ENCODE results near the gene KRT83. TPM values are rescaled to one million over a fixed set of nuclear protein-coding genes. Genes with fewer than 3 reads are reported as not detected.

The KRT83 gene
- total and polyA plus RNA-seq, 3 donors from 2014 or later: 0.39 to 1.2 (median 0.44) TPM

DNA sequence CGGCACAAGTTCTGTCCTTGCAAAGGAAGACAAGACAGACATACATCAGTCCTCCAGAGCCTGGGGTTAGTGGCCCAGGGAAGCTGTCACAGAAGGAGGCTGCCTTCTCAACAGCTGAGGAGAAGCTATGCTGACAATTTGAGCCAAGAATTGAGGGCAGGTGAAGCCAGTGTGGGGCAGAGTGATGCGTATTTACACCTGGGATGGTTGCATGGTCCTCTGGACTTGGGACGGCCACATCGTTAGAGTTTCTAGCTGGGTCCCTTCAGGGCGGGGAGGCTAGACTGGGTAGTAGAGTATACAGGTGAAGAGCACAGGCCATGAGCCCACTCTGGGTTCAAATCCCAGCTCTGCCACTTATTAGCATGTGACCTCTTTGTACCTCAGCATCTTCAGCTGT, 29.6 kb upstream of the KRT83 start:
- DNase-seq: no peak
- WGBS, 2 donors: 93% methylated on average over 5 of the region's 5 CpGs
- Histone ChIP-seq H3K4me3 (no peak overlapping the region), H3K27me3 (no peaks in the 10 kb centered on the region), H3K27ac (no peak overlapping the region), H3K36me3 (ENCODE audit: low read depth, missing control alignments) (no peaks in the 10 kb centered on the region), H3K9me3 (no peaks in the 10 kb centered on the region), H3K4me1 (no peaks in the 10 kb centered on the region)
- intact Hi-C loops (cut with DNase I; ENCODE audit: low total_unique reads): no loop called here
- TF ChIP-seq POLR2A (IDR thresholded peaks at IDR 0.05): no peak
- TF ChIP-seq, protein P1, sequence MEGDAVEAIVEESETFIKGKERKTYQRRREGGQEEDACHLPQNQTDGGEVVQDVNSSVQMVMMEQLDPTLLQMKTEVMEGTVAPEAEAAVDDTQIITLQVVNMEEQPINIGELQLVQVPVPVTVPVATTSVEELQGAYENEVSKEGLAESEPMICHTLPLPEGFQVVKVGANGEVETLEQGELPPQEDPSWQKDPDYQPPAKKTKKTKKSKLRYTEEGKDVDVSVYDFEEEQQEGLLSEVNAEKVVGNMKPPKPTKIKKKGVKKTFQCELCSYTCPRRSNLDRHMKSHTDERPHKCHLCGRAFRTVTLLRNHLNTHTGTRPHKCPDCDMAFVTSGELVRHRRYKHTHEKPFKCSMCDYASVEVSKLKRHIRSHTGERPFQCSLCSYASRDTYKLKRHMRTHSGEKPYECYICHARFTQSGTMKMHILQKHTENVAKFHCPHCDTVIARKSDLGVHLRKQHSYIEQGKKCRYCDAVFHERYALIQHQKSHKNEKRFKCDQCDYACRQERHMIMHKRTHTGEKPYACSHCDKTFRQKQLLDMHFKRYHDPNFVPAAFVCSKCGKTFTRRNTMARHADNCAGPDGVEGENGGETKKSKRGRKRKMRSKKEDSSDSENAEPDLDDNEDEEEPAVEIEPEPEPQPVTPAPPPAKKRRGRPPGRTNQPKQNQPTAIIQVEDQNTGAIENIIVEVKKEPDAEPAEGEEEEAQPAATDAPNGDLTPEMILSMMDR (IDR thresholded peaks at IDR 0.05): no peak

DNA sequence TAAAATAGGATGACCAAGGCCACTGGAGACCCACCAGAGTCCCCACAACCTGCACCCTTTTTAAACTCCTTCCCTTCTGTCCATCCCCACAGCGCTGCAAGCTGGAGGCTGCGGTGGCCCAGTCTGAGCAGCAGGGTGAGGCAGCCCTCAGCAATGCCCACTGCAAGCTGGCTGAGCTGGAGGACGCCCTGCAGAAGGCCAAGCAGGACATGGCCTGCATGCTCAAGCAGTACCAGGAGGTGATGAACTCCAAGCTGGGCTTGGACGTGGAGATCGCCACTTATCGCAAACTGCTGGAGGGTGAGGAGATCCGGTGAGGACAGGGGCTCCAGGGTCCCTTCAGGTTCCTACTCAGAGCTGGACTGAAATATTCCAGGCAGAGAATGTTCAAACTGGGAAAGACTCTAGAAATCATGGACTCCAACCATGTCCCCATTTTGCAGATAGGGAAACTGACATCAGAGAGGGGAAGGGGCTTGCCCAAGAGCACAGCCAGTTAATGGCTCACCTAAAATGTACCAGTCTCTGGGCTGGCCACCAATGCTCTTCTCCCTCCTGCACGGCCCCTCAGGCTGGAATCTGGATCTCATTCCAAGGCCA, 28.9 kb upstream of the KRT83 start:
- Histone ChIP-seq H3K27me3 (no peaks in the 10 kb centered on the region), H3K27ac (no peak overlapping the region), H3K36me3 (ENCODE audit: low read depth, missing control alignments) (no peaks in the 10 kb centered on the region), H3K4me1 (no peaks in the 10 kb centered on the region), H3K4me3 (no peak overlapping the region), H3K9me3 (no peaks in the 10 kb centered on the region)
- no peak for DNase-seq
- 83 to 96% methylated on average over 8 of the region's 8 CpGs for WGBS, 2 donors
- intact Hi-C loops (cut with DNase I; ENCODE audit: low total_unique reads): no loop called here
- no peak for TF ChIP-seq POLR2A (IDR thresholded peaks at IDR 0.05)
- TF ChIP-seq, protein P1 (IDR thresholded peaks at IDR 0.05): no peak

DNA sequence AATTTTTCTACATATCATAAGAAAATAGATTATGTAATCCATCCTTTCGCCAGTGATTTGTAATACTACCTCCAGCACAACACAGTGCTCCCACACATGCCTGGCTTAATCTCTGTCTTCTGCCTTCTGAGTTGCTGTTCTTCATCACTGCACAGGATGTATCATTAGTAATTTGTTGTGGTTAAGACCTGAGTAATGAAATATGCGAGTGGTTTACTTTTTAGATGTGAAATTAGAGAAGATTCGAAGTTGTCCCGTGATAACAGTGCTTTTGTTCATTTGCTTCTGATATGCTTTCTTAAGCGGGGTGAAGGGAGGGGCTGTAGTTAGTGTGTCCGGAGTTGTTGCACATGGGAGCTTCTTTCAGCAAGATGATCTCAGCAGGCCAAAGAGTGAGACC, 28.0 kb upstream of the KRT83 start:
- no peaks in the 10 kb centered on the region for H3K27me3 ChIP-seq
- no peaks in the 10 kb centered on the region for H3K36me3 ChIP-seq (ENCODE audit: low read depth, missing control alignments)
- H3K27ac ChIP-seq: no peak overlapping the region
- WGBS, 2 donors: 41 to 54% methylated on average over 6 of the region's 6 CpGs
- no peak for TF ChIP-seq POLR2A (IDR thresholded peaks at IDR 0.05)
- TF ChIP-seq, protein P1 (IDR thresholded peaks at IDR 0.05): no peak
- H3K4me1 ChIP-seq: no peaks in the 10 kb centered on the region
- H3K9me3 ChIP-seq: no peaks in the 10 kb centered on the region
- H3K4me3 ChIP-seq: no peak overlapping the region
- no peak for DNase-seq
- intact Hi-C loops (cut with DNase I; ENCODE audit: low total_unique reads): no loop called here

DNA sequence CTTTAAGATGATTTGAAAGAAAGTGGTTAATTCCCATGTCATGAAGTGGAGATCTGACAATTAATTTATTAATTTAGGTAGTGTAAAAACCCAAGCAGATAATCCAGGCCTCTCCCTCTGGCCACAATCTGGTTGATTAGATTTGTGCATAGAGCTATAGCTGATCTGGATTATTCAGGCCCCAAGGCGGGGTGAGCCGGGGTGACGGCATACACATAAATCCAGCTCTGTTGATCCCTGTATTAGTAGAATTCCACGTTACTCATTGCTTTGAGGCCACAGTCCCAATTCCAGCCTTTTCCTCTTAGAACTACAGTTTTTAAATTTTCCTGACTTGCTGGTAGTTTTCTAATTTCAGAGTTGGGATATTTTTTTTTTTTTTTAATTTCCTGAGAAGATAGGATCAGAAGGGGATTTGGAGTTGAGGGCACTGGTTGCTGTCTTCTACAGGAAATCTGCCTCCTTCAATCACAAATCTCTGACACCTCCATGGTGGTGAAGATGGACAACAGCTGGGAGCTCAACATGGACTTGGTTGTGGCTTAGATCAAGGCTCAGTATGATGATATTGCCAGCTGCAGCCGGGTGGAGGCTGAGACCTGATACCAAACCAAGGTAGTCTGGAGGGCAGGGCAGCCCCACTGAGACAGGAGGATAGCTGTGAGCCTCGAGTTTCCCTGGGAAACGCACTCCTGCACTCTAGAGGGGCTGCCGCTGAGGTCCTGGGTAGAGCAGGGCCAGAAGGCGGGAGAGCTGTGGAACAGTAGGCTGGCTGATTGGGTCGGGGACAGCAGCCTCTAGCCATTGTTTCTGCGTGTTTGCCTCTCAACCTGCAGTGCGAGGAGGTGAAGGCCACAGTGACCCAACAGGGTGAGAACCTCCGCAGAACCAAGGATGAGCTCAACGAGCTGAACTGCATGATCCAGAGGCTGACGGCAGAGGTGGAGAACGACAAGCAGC, 26.6 kb upstream of the KRT83 start:
- 79 to 81% methylated on average over 16 of the region's 16 CpGs for WGBS, 2 donors
- Histone ChIP-seq H3K36me3 (ENCODE audit: low read depth, missing control alignments) (no peaks in the 10 kb centered on the region), H3K9me3 (no peaks in the 10 kb centered on the region), H3K4me3 (no peak overlapping the region), H3K27me3 (no peaks in the 10 kb centered on the region), H3K4me1 (no peaks in the 10 kb centered on the region), H3K27ac (no peak overlapping the region)
- DNase-seq: no peak
- intact Hi-C loops (cut with DNase I; ENCODE audit: low total_unique reads): no loop called here
- TF ChIP-seq, protein P1 (IDR thresholded peaks at IDR 0.05): no peak
- no peak for TF ChIP-seq POLR2A (IDR thresholded peaks at IDR 0.05)

Measured in testis (tissue), 3 donors.